GM19452 (cell line): ENCODE results near the gene ZBTB39.

ENCODE experiments used
- ATAC-seq: cut with Tn5 transposase; IDR thresholded peaks from one replicate; pipeline ENCODE4 v1.9.1; 2021; ENCODE audit not compliant: unreplicated experiment

ZBTB39 gene

DNA sequence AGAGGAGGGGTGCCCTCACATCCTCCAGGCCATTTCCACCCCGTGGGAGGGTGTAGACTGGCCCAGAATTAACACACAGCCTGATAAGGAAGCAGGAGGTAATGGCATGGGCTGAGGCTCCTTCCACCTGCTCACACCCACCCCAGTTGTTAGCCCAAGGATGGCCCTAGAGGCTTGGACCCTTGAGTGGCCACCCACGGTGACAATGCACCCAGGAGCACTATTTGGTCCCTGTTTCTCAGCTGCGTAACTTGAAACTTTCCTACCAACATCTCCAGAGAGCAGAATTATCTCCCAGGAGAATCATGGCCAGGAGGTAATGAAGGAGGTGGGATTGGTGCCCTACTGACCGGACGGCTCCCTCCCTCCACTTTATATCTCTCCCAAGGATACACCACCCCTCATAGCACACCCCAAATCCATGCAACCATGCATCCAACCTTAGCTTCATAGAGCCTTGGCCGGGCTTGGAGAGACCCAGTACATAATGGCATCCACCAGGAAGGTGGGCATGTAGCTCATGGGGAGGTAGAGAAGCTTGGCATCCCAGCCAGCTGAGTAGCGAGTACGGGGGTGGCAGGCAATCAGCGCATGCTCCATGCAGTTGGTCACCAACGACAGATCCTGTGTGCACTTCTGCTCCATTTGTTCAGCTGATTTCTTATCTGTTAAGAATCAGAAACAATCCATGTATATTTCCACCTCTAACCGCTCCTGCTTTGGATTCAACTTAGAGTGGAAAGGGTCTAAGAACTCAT lies 54.6 kb downstream of the ZBTB39 start:
- no peak for ATAC-seq

DNA sequence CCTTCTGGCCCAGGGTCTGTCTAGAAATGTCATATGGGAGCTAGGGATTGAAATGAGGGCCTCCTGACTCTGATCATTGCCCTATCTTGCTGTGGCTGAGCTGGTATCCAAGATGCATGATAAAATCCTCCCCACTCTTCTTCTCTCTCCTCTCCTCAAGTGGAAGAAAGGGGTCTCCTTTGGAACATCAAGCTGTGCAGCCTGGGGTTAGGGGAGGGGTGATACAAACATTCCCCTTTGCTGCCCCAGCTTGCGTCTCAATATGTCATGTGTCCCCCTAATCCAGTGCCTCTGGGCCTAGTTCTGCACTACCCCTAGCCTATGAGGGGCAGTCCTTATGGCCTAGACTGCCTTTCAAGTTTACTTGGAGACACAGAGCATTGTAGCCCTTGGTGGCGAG lies 57.5 kb downstream of the ZBTB39 start:
- no peak for ATAC-seq
